HG03442 (cell line): ENCODE measurements around the gene PDE6A.
"Not testable (repeated sequence)": the region's sequence is repeated elsewhere in the genome, so short reads cannot be mapped to it uniquely, and the experiment has no call there.

ENCODE experiments used
- ATAC-seq: cut with Tn5 transposase; IDR thresholded peaks from one replicate; pipeline ENCODE4 v1.9.1; 2021; ENCODE audit warnings: mild to moderate bottlenecking, moderate library complexity; ENCODE audit not compliant: unreplicated experiment

PDE6A gene

GRCh38 chr5:149898811-149899210, 45.8 kb downstream of the PDE6A start:
- no peak for ATAC-seq

GRCh38 chr5:149895416-149896345, 48.9 kb downstream of the PDE6A start:
- ATAC-seq: no peak

GRCh38 chr5:149894237-149894636, 50.4 kb downstream of the PDE6A start:
- ATAC-seq: no peak

- ATAC-seq: no peak
Observed at GRCh38 chr5:149893403-149893931, 51.1 kb downstream of the PDE6A start.

- no peak for ATAC-seq
Observed at GRCh38 chr5:149892594-149892993, 52.0 kb downstream of the PDE6A start.

GRCh38 chr5:149888280-149888679, 56.3 kb downstream of the PDE6A start:
- no peak for ATAC-seq

GRCh38 chr5:149887622-149888183, 56.9 kb downstream of the PDE6A start:
- no peak for ATAC-seq

GRCh38 chr5:149886692-149887470, 57.7 kb downstream of the PDE6A start:
- ATAC-seq: no peak

- no peak for ATAC-seq
Observed at GRCh38 chr5:149886060-149886459, 58.5 kb downstream of the PDE6A start.

GRCh38 chr5:149885513-149885912, 59.1 kb downstream of the PDE6A start:
- no peak for ATAC-seq

GRCh38 chr5:149883550-149883949, 61.0 kb downstream of the PDE6A start:
- ATAC-seq: no peak

GRCh38 chr5:149882633-149883032, 62.0 kb downstream of the PDE6A start:
- ATAC-seq: not testable (repeated sequence)

GRCh38 chr5:149881874-149882273, 62.7 kb downstream of the PDE6A start:
- no peak for ATAC-seq

GRCh38 chr5:149881069-149881622, 63.4 kb downstream of the PDE6A start:
- no peak for ATAC-seq

- not testable (repeated sequence) for ATAC-seq
Observed at GRCh38 chr5:149879593-149879992, 65.0 kb downstream of the PDE6A start.

- no peak for ATAC-seq
Observed at GRCh38 chr5:149878371-149878770, 66.2 kb downstream of the PDE6A start.

- no peak for ATAC-seq
Observed at GRCh38 chr5:149873896-149874295, 70.7 kb downstream of the PDE6A start.

GRCh38 chr5:149872351-149873040, 72.1 kb downstream of the PDE6A start:
- ATAC-seq: no peak

- ATAC-seq: no peak
Observed at GRCh38 chr5:149871471-149871870, 73.1 kb downstream of the PDE6A start.

- ATAC-seq: no peak
Observed at GRCh38 chr5:149870697-149871096, 73.9 kb downstream of the PDE6A start.
